K562 (cell line): ENCODE measurements around the gene NHLRC2. TPM values are rescaled to one million over a fixed set of nuclear protein-coding genes. Genes with fewer than 3 reads are reported as not detected.

Experiments used
- ATAC-seq: fragments of 200-7000 bp; cut with Tn5 transposase; 3 replicates; pipeline ENCODE4 v1.9.1; 2020; ENCODE audit warnings: moderate library complexity
- BruUV-seq: library from RNA; stranded (reverse); fragments of 400-500 nt; replicated peaks from 2 replicates; lab custom pipeline; 2021; lab: Mats Ljungman, UMichigan
- CTCF ChIA-PET: fragments of 300-600 bp; formaldehyde crosslinking; extraction: SDS; loops from one replicate; lab custom pipeline; 2021; ENCODE audit warnings: low intra/inter-chr PET ratio; lab: Yijun Ruan, JAX
- POLR2A ChIA-PET: fragments of 300-600, 350-650 bp; sonication (Branson Sonifier 250); formaldehyde crosslinking; extraction: SDS; loops from one replicate; lab custom pipeline; 2021; ENCODE audit warnings: antibody characterized with exemption, inconsistent platforms; lab: Yijun Ruan, JAX
- DNase-seq, 4 experiments: peaks; one replicate each; pipeline versions ENCODE4 v3.0.0 to v3.0.0-alpha.2; 2011 to 2018; ENCODE audit warnings: low spot score in 3 of 4, mixed read lengths in 3 of 4; ENCODE audit errors: extremely low read depth in 1 of 4
- FAIRE-seq: peaks from 2 replicates; lab custom pipeline; 2011; peaks lifted over from hg19 to GRCh38; lab: Jason Lieb, UNC
- H2AFZ ChIP-seq: 2 replicates; pipeline ENCODE4 v1.6.0; 2011; ENCODE audit warnings: low read depth, low read length, control low read depth, inconsistent platforms
- H3K27ac ChIP-seq: fragments of 200-600 bp; 3 replicates; pipeline ENCODE4 v1.8.0; 2011; ENCODE audit warnings: low read depth, mild to moderate bottlenecking, control low read depth, inconsistent platforms, low read length, moderate library complexity, mixed read lengths; ENCODE audit errors: extremely low read depth
- H3K27me3 ChIP-seq, 2 experiments: fragments of 300-600 bp in 1 of 2; 2 replicates in 1 of 2; 3 replicates in 1 of 2; pipeline versions ENCODE4 v1.6.0 to v1.8.0; 2011; ENCODE audit warnings: inconsistent platforms in 2 of 2, low read length in 2 of 2, mild to moderate bottlenecking in 1 of 2, mixed read lengths in 1 of 2, moderate library complexity in 1 of 2; ENCODE audit not compliant: control insufficient read depth in 2 of 2, insufficient read depth in 2 of 2
- H3K36me3 ChIP-seq: fragments of 300-600 bp; 3 replicates; pipeline ENCODE4 v1.8.0; 2011; ENCODE audit warnings: mild to moderate bottlenecking, low read length, inconsistent platforms; ENCODE audit not compliant: control insufficient read depth, insufficient read depth
- H3K4me1 ChIP-seq, 2 experiments: fragments of 200-600 bp in 1 of 2; replicated peaks in 1 of 2; 2 replicates in 1 of 2; 3 replicates in 1 of 2; pipeline versions ENCODE4 v1.5.1 to v1.8.0; 2011; ENCODE audit warnings: inconsistent platforms in 2 of 2, low read length in 2 of 2, mild to moderate bottlenecking in 1 of 2, mixed read lengths in 1 of 2, moderate library complexity in 1 of 2; ENCODE audit not compliant: control insufficient read depth in 2 of 2, insufficient read depth in 2 of 2
- H3K4me2 ChIP-seq: 2 replicates; pipeline ENCODE4 v1.6.1; 2011; ENCODE audit warnings: low read length, control low read depth, inconsistent platforms, mixed read lengths; ENCODE audit not compliant: insufficient read depth
- H3K4me3 ChIP-seq: fragments of 200-600 bp; sonication (generic), shearing (Covaris generic); 2 replicates; pipeline ENCODE4 v1.5.1; 2016; ENCODE audit warnings: control low read depth, inconsistent platforms
- H3K79me2 ChIP-seq: fragments of 200-600 bp; 3 replicates; pipeline ENCODE4 v1.8.0; 2011; ENCODE audit warnings: low read length, inconsistent platforms; ENCODE audit not compliant: control insufficient read depth, insufficient read depth
- H3K9ac ChIP-seq, 2 experiments: 2 replicates each; pipeline versions ENCODE4 v1.6.0 to v1.6.1; 2011; ENCODE audit warnings: low read depth in 2 of 2, low read length in 2 of 2, control low read depth in 1 of 2, inconsistent platforms in 1 of 2, mild to moderate bottlenecking in 1 of 2, mixed read lengths in 1 of 2; ENCODE audit not compliant: insufficient read depth in 1 of 2
- H3K9me1 ChIP-seq: one replicate; pipeline ENCODE4 v1.6.0; 2011; ENCODE audit warnings: inconsistent platforms, mild to moderate bottlenecking, low read length, moderate library complexity; ENCODE audit not compliant: control insufficient read depth, insufficient read depth
- H3K9me3 ChIP-seq: replicated peaks from 2 replicates; pipeline ENCODE4 v1.5.1; 2011; ENCODE audit warnings: low read depth, low read length, inconsistent platforms; ENCODE audit not compliant: control insufficient read depth, insufficient read depth
- H4K20me1 ChIP-seq: replicated peaks from 2 replicates; pipeline ENCODE4 v1.6.1; 2011; ENCODE audit warnings: low read length, inconsistent platforms, mixed read lengths; ENCODE audit not compliant: control insufficient read depth, insufficient read depth
- CC2D1A ChIP-seq: fragments of 450-650 bp; IDR thresholded peaks from 2 replicates; pipeline ENCODE4 v1.6.1; 2017; ENCODE audit warnings: mild to moderate bottlenecking
- DACH1 ChIP-seq: fragments of 450-650 bp; IDR thresholded peaks from 2 replicates; pipeline ENCODE4 v1.6.1; 2018; ENCODE audit not compliant: partially characterized antibody
- DPF2 ChIP-seq: fragments of 450-650 bp; IDR thresholded peaks from 2 replicates; pipeline ENCODE4 v1.6.1; 2016
- MCM5 ChIP-seq: fragments of 450-650 bp; IDR thresholded peaks from 2 replicates; pipeline ENCODE4 v1.6.1; 2016; ENCODE audit warnings: low read depth
- PURB ChIP-seq: sonication (generic); formaldehyde crosslinking; IDR thresholded peaks from 2 replicates; pipeline ENCODE4 v1.9.0; 2021; ENCODE audit warnings: low read depth, mild to moderate bottlenecking, missing genetic modification reagents
- SRSF3 ChIP-seq: fragments of 200-400 bp; formaldehyde crosslinking; IDR thresholded peaks from 2 replicates; pipeline ENCODE4 v1.6.1; 2016; ENCODE audit warnings: mild to moderate bottlenecking, low read length, moderate library complexity; ENCODE audit not compliant: insufficient read depth
- ZNF217 ChIP-seq: sonication (generic); formaldehyde crosslinking; IDR thresholded peaks from 2 replicates; pipeline ENCODE4 v1.8.0; 2022; ENCODE audit warnings: mild to moderate bottlenecking, missing genetic modification reagents
- ZNF408 ChIP-seq: fragments of 250-450 bp; sonication (Bioruptor Pico); IDR thresholded peaks from 2 replicates; pipeline ENCODE4 v1.4.0; 2020; ENCODE audit warnings: low read depth, mild to moderate bottlenecking, moderate library complexity
- WGBS: fragments of 100-300 bp; shearing (Covaris generic); methylation state at CpG from one replicate; pipeline ENCODE4 v1.1.6; 2016; ENCODE audit warnings: low coverage, mixed read lengths; ENCODE audit not compliant: insufficient coverage; ENCODE audit errors: missing lambda C conversion rate; 5-methylcytosine and 5-hydroxymethylcytosine counted together
- in situ Hi-C: fragments of 300-500 bp; cut with MboI; formaldehyde crosslinking; loops from 4 replicates; pipeline ENCODE4 v1.15.0; 2018; ENCODE audit warnings: inconsistent platforms, mixed read lengths
- intact Hi-C: fragments of 100-400 bp; cut with micrococcal nuclease; formaldehyde crosslinking; loops from 2 replicates; pipeline ENCODE4 v1.14.2; 2022
- polyA plus RNA-seq, 8 experiments: library from polyadenylated mRNA; depleted of rRNA in 4 of 8; stranded (reverse) in 5 of 8; unstranded in 3 of 8; fragments of >200 nt; fragmentation: Nextera tagmentation in 2 of 8; fragmentation: Illumina TruSeq in 1 of 8; extraction: Ambion mirVana in 2 of 8; extraction: Trizol in 1 of 8; gene quantifications; 2 replicates each; pipeline versions ENCODE4 v1.2.1 to v1.2.3, GENCODE V29; 2011 to 2014; ENCODE audit warnings: inconsistent platforms in 1 of 8, missing spikeins in 1 of 8
- total RNA-seq, 7 experiments: library from RNA; depleted of rRNA in 6 of 7; stranded (reverse); fragments of >200 nt in 6 of 7; fragmentation: Illumina TruSeq in 2 of 7; extraction: Trizol in 2 of 7; gene quantifications; 2 replicates each; pipeline versions ENCODE4 v1.2.1 to v1.2.3, GENCODE V29; 2011 to 2021; ENCODE audit warnings: low replicate concordance in 1 of 7
- TF ChIP-seq, protein P1 (sequence below): fragments of 250-450 bp; sonication (Bioruptor Pico); IDR thresholded peaks from 2 replicates; pipeline ENCODE4 v1.5.0; 2021
- TF ChIP-seq, protein P2 (sequence below): fragments of 450-650 bp; conservative IDR thresholded peaks from 2 replicates; pipeline ENCODE4 v1.6.1; 2016; ENCODE audit warnings: missing genetic modification characterization, low read depth, mild to moderate bottlenecking, control low read depth, missing compliant biosample characterization

NHLRC2 gene
- total and polyA plus RNA-seq, 9 of the 15 experiments (the other 6 are each of a cell fraction or from before 2014, with no cell fraction given): 1.5 to 22.4 (median 10.3) TPM

DNA sequence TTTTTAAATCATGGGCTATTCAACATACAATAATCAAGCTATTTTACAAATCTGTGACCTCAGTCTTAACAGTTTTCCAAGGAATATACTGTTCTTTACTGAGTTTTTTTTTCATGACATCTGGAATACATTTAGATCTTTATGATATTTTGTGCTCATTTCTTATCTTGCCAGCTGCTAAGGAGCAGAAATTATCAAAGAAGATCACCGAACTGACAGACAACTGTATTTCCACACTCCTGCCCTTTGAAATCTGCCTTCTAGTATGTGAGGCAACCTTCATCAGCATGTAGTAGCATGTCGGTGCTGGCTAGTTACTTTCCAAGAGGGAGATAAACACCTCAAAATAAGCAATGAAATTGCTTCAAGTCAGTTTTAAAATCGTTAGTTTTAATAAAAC is 66.4 kb downstream of the NHLRC2 start:
- intact Hi-C loops: loop anchor here (10.0 kb wide), 1 partner anchor 184 kb away; no protein-coding TSS in a partner anchor

More for the DNA sequence above, 66.4 kb downstream of the NHLRC2 start:
- H3K9ac ChIP-seq: no peak overlapping the region
- FAIRE-seq: no peak
- H3K79me2 ChIP-seq: no peaks in the 10 kb centered on the region
- H4K20me1 ChIP-seq: no peaks in the 10 kb centered on the region
- no peak for TF ChIP-seq DACH1
- no peak for TF ChIP-seq SRSF3
- TF ChIP-seq ZNF408 (CRISPR knock-in tag): no peak
- TF ChIP-seq ZNF217 (CRISPR knock-in tag): no peak
- TF ChIP-seq DPF2: no peak
- TF ChIP-seq PURB: no peak
- no peak for TF ChIP-seq CC2D1A
- TF ChIP-seq, protein P1, sequence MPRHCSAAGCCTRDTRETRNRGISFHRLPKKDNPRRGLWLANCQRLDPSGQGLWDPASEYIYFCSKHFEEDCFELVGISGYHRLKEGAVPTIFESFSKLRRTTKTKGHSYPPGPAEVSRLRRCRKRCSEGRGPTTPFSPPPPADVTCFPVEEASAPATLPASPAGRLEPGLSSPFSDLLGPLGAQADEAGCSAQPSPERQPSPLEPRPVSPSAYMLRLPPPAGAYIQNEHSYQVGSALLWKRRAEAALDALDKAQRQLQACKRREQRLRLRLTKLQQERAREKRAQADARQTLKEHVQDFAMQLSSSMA: no peak
- TF ChIP-seq, protein P2, sequence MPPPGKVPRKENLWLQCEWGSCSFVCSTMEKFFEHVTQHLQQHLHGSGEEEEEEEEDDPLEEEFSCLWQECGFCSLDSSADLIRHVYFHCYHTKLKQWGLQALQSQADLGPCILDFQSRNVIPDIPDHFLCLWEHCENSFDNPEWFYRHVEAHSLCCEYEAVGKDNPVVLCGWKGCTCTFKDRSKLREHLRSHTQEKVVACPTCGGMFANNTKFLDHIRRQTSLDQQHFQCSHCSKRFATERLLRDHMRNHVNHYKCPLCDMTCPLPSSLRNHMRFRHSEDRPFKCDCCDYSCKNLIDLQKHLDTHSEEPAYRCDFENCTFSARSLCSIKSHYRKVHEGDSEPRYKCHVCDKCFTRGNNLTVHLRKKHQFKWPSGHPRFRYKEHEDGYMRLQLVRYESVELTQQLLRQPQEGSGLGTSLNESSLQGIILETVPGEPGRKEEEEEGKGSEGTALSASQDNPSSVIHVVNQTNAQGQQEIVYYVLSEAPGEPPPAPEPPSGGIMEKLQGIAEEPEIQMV (tag): no peak
- TF ChIP-seq MCM5: no peak
- no peaks in the 10 kb centered on the region for H3K4me1 ChIP-seq
- no peaks in the 10 kb centered on the region for H3K27me3 ChIP-seq
- no peak overlapping the region for H3K4me2 ChIP-seq
- H3K4me3 ChIP-seq: no peak overlapping the region
- no TSS peak for BruUV-seq
- ATAC-seq: no peak
- in situ Hi-C loops: no loop called here
- H3K36me3 ChIP-seq: 0 out of 3 replicates have a peak, but pooled peaks cover 5% of the 10 kb centered on the region
- H3K9me3 ChIP-seq: no peaks in the 10 kb centered on the region
- no peak overlapping the region for H2AFZ ChIP-seq
- H3K27ac ChIP-seq: no peak overlapping the region
- DNase-seq: no peak
- no peaks in the 10 kb centered on the region for H3K9me1 ChIP-seq
- 4% methylated on average over 3 of the region's 3 CpGs for WGBS
- ChIA-PET CTCF (no interaction called here), POLR2A (no interaction called here)
